PC-3 (cell line): ENCODE results near the gene IMPA2. TPM values are rescaled to one million over a fixed set of nuclear protein-coding genes. Genes with fewer than 3 reads are reported as not detected.

ENCODE experiments used
- ATAC-seq: fragments of 200-7000 bp; cut with Tn5 transposase; 2 replicates; pipeline ENCODE4 v1.9.1; 2020; ENCODE audit warnings: mild to moderate bottlenecking, moderate library complexity
- BruUV-seq: library from RNA; stranded (reverse); fragments of 400-500 nt; replicated peaks from 2 replicates; lab custom pipeline; 2021; lab: Mats Ljungman, UMichigan
- CTCF ChIA-PET: fragments of 300-600 bp; sonication (Branson Sonifier 250); formaldehyde crosslinking; loops from one replicate; lab custom pipeline; 2022; ENCODE audit warnings: antibody characterized with exemption; lab: Charles Lee
- POLR2A ChIA-PET: fragments of 300-600 bp; sonication (Branson Sonifier 250); formaldehyde crosslinking; loops from one replicate; lab custom pipeline; 2022; ENCODE audit warnings: antibody characterized with exemption; ENCODE audit not compliant: unreplicated experiment; lab: Charles Lee
- DNase-seq: peaks from one replicate; pipeline ENCODE4 v3.0.0-alpha.2; 2015
- H2AFZ ChIP-seq: fragments of 300-600 bp; sonication (generic); 2 replicates; pipeline ENCODE4 v1.6.0; 2016; ENCODE audit warnings: antibody characterized with exemption, low read length
- H3F3A ChIP-seq: fragments of 300-600 bp; sonication (generic); one replicate; pipeline ENCODE4 v1.6.0; 2017; ENCODE audit warnings: antibody characterized with exemption, low read length, control low read depth, mild to moderate bottlenecking; ENCODE audit not compliant: unreplicated experiment
- H3K27ac ChIP-seq: fragments of 300-600 bp; sonication (generic); 2 replicates; pipeline ENCODE4 v1.5.1; 2016; ENCODE audit warnings: mild to moderate bottlenecking, low read length
- H3K27me3 ChIP-seq: fragments of 300-600 bp; sonication (generic); 2 replicates; pipeline ENCODE4 v1.6.1; 2016; ENCODE audit warnings: low read length, mixed read lengths
- H3K36me3 ChIP-seq: fragments of 300-600 bp; sonication (generic); 2 replicates; pipeline ENCODE4 v1.6.1; 2016; ENCODE audit warnings: low read depth, mixed run types, low read length, mixed read lengths
- H3K4me1 ChIP-seq: fragments of 300-600 bp; sonication (generic); 2 replicates; pipeline ENCODE4 v1.5.1; 2016; ENCODE audit warnings: low read length; ENCODE audit not compliant: insufficient read depth
- H3K4me2 ChIP-seq: fragments of 300-600 bp; sonication (generic); 2 replicates; pipeline ENCODE4 v1.6.0; 2016; ENCODE audit warnings: low read length
- H3K4me3 ChIP-seq: fragments of 300-600 bp; sonication (generic); 2 replicates; pipeline ENCODE4 v1.5.1; 2016; ENCODE audit warnings: mild to moderate bottlenecking, low read length, mixed read lengths
- H3K79me2 ChIP-seq: fragments of 300-600 bp; sonication (generic); 2 replicates; pipeline ENCODE4 v1.6.1; 2017; ENCODE audit warnings: low read length, mixed read lengths
- H3K9ac ChIP-seq: fragments of 300-600 bp; sonication (generic); 2 replicates; pipeline ENCODE4 v1.6.0; 2016; ENCODE audit warnings: mild to moderate bottlenecking, low read length
- H3K9me2 ChIP-seq: fragments of 300-600 bp; sonication (generic); replicated peaks from 2 replicates; pipeline ENCODE4 v1.6.1; 2016; ENCODE audit warnings: mixed run types, low read length, mixed read lengths
- H3K9me3 ChIP-seq: fragments of 300-600 bp; sonication (generic); 2 replicates; pipeline ENCODE4 v1.6.1; 2016; ENCODE audit warnings: low read length, mixed read lengths
- H4K20me1 ChIP-seq: fragments of 300-600 bp; sonication (generic); 2 replicates; pipeline ENCODE4 v1.6.1; 2016; ENCODE audit warnings: low read length, mixed read lengths
- CTCF ChIP-seq: fragments of 300-600 bp; sonication (generic); conservative IDR thresholded peaks from 2 replicates; pipeline ENCODE4 v1.5.1; 2017; ENCODE audit warnings: antibody characterized with exemption, low read depth, mild to moderate bottlenecking, low read length
- EZH2 ChIP-seq: fragments of 300-600 bp; sonication (generic); IDR thresholded peaks from one replicate; pipeline ENCODE4 v1.6.1; 2017; ENCODE audit warnings: antibody characterized with exemption, mild to moderate bottlenecking, low read length; ENCODE audit not compliant: unreplicated experiment
- EZH2phosphoT487 ChIP-seq: fragments of 300-600 bp; sonication (generic); IDR thresholded peaks from 2 replicates; pipeline ENCODE4 v1.6.1; 2018; ENCODE audit warnings: mild to moderate bottlenecking, antibody characterized with exemption, low read length, borderline replicate concordance
- intact Hi-C: fragments of 100-400 bp; cut with micrococcal nuclease; formaldehyde crosslinking; loops from 2 replicates; pipeline ENCODE4 v1.9.0; 2023
- total RNA-seq: library from RNA; depleted of rRNA; stranded (reverse); fragments of >200 nt; gene quantifications from 2 replicates; pipeline ENCODE4 v1.2.3, GENCODE V29; 2014

IMPA2 gene
- total RNA-seq, 1 experiment from 2014 or later = 38.2 TPM

- intact Hi-C loops = no loop called here
- DNase-seq (no peak), ATAC-seq (no peak)
- H3K9me2 ChIP-seq = no peaks in the 10 kb centered on the region
- H3K4me3 ChIP-seq = no peak overlapping the region
- H2AFZ ChIP-seq = no peak overlapping the region
- H3K9ac ChIP-seq = no peak overlapping the region
- peaks cover 31% of the 10 kb centered on the region for H3K4me1 ChIP-seq
- H3K36me3 ChIP-seq = 0 out of 2 replicates have a peak, but pooled peaks cover 4% of the 10 kb centered on the region
- H3K27me3 ChIP-seq = no peaks in the 10 kb centered on the region
- no peaks in the 10 kb centered on the region for H3F3A ChIP-seq
- BruUV-seq = no TSS peak
- no peak overlapping the region for H3K4me2 ChIP-seq
- ChIA-PET POLR2A (no interaction called here), CTCF (interaction anchor here (3.0 to 3.5 kb wide), 2 partner anchors 9 to 42 kb away, joined by 24 to 25 read pairs; no protein-coding TSS in a partner anchor)
- H4K20me1 ChIP-seq = no peaks in the 10 kb centered on the region
- H3K79me2 ChIP-seq = 0 out of 2 replicates have a peak, but pooled peaks cover 17% of the 10 kb centered on the region
- no peaks in the 10 kb centered on the region for H3K9me3 ChIP-seq
- H3K27ac ChIP-seq = no peak overlapping the region
- TF ChIP-seq EZH2 = no peak
- TF ChIP-seq EZH2phosphoT487 = no peak
- TF ChIP-seq CTCF = no peak
These were observed 15.6 kb downstream of the IMPA2 start for GRCh38 chr18:11996907-11997306.

- H3K79me2 ChIP-seq = 0 out of 2 replicates have a peak, but pooled peaks cover 17% of the 10 kb centered on the region
- no peaks in the 10 kb centered on the region for H4K20me1 ChIP-seq
- H3F3A ChIP-seq = no peaks in the 10 kb centered on the region
- peaks cover 31% of the 10 kb centered on the region for H3K4me1 ChIP-seq
- H3K4me2 ChIP-seq = no peak overlapping the region
- H3K36me3 ChIP-seq = 0 out of 2 replicates have a peak, but pooled peaks cover 4% of the 10 kb centered on the region
- DNase-seq (no peak), ATAC-seq (no peak)
- intact Hi-C loops = no loop called here
- H3K9me2 ChIP-seq = no peaks in the 10 kb centered on the region
- no peak overlapping the region for H2AFZ ChIP-seq
- CTCF ChIA-PET = interaction anchor here (3.5 kb wide), 1 partner anchor 41 kb away, joined by 24 read pairs; no protein-coding TSS in a partner anchor
- POLR2A ChIA-PET = interaction anchor here (0.9 kb wide), 1 partner anchor 16 kb away, joined by 6 read pairs; the partner anchor contains the start of gene IMPA2
- no peaks in the 10 kb centered on the region for H3K27me3 ChIP-seq
- no TSS peak for BruUV-seq
- TF ChIP-seq EZH2 (no peak), EZH2phosphoT487 (no peak), CTCF (no peak)
- H3K27ac ChIP-seq = no peak overlapping the region
- no peaks in the 10 kb centered on the region for H3K9me3 ChIP-seq
- no peak overlapping the region for H3K4me3 ChIP-seq
- no peak overlapping the region for H3K9ac ChIP-seq
These were observed 16.2 kb downstream of the IMPA2 start for GRCh38 chr18:11997466-11997865.

- CTCF ChIA-PET = interaction anchor here (0.5 kb wide), 1 partner anchor 860 kb away, joined by 3 read pairs; no protein-coding TSS in a partner anchor
- Histone ChIP-seq H3F3A (no peaks in the 10 kb centered on the region), H4K20me1 (no peaks in the 10 kb centered on the region), H3K27me3 (no peaks in the 10 kb centered on the region), H3K9me3 (no peaks in the 10 kb centered on the region), H3K36me3 (0 out of 2 replicates have a peak, but pooled peaks cover 4% of the 10 kb centered on the region), H3K79me2 (0 out of 2 replicates have a peak, but pooled peaks cover 14% of the 10 kb centered on the region), H3K9me2 (no peaks in the 10 kb centered on the region), H3K4me1 (peaks cover 30% of the 10 kb centered on the region), H3K27ac (no peak overlapping the region), H2AFZ (no peak overlapping the region), H3K4me3 (no peak overlapping the region), H3K4me2 (no peak overlapping the region), H3K9ac (no peak overlapping the region)
- DNase-seq (no peak), ATAC-seq (no peak)
- POLR2A ChIA-PET = interaction anchor here (0.5 to 0.9 kb wide), 3 partner anchors 10 to 108 kb away, joined by 5 to 15 read pairs (median 6); partner anchors contain the start of gene IMPA2
- no TSS peak for BruUV-seq
- TF ChIP-seq EZH2 = no peak
- TF ChIP-seq EZH2phosphoT487 = no peak
- no peak for TF ChIP-seq CTCF
- intact Hi-C loops = no loop called here
These were observed 16.9 kb downstream of the IMPA2 start for GRCh38 chr18:11998193-11998592.
